Body of pancreas (tissue), 4 donors: ENCODE results near the gene SLC41A3. TPM values are rescaled to one million over a fixed set of nuclear protein-coding genes. Genes with fewer than 3 reads are reported as not detected.

Experiments used
- ATAC-seq: fragments of 150-250 bp; one replicate; pipeline ENCODE4 v1.9.1; 2016
- DNase-seq, 4 donors: peaks; one replicate each; pipeline ENCODE4 v3.0.0-alpha.2; 2019
- H3K27ac ChIP-seq, 4 donors: fragments of 200-600 bp; sonication (generic); 1 replicate in 3 of 4; 2 replicates in 1 of 4; pipeline versions ENCODE4 v1.5.1 to v1.6.1; 2016 to 2019; ENCODE audit warnings: mild to moderate bottlenecking in 1 of 4, mixed read lengths in 1 of 4, moderate library complexity in 1 of 4
- H3K27me3 ChIP-seq, 2 donors: fragments of 200-600 bp; sonication (generic); one replicate each; pipeline ENCODE4 v1.6.0; 2016; ENCODE audit warnings: mild to moderate bottlenecking in 1 of 2
- H3K36me3 ChIP-seq, 2 donors: fragments of 200-600 bp; sonication (generic); replicated peaks in 1 of 2; 2 replicates each; pipeline ENCODE4 v1.5.1; 2016; ENCODE audit warnings: low read depth in 2 of 2; ENCODE audit not compliant: insufficient read depth in 1 of 2
- H3K4me1 ChIP-seq: fragments of 200-600 bp; sonication (generic); one replicate; pipeline ENCODE4 v1.6.0; 2016
- H3K4me3 ChIP-seq, 2 donors: fragments of 200-600 bp; sonication (generic); 1 replicate in 1 of 2; 2 replicates in 1 of 2; pipeline ENCODE4 v1.5.1; 2016 to 2019
- H3K9me3 ChIP-seq, 3 donors: fragments of 200-600 bp; sonication (generic); 1 replicate in 2 of 3; 2 replicates in 1 of 3; pipeline ENCODE4 v1.5.1; 2016
- CTCF ChIP-seq, 7 experiments: fragments of 450-650 bp in 4 of 7; fragments of 200-600 bp in 3 of 7; sonication (generic) in 3 of 7; IDR thresholded peaks; one replicate each; pipeline ENCODE4 v1.5.1; 2016 to 2019; ENCODE audit warnings: antibody characterized with exemption in 7 of 7
- POLR2A ChIP-seq, 3 donors: fragments of 450-650 bp; IDR thresholded peaks; one replicate each; pipeline ENCODE4 v1.6.1; 2016; ENCODE audit warnings: antibody characterized with exemption in 3 of 3, mild to moderate bottlenecking in 2 of 3
- WGBS, 2 donors: methylation state at CpG; one replicate each; pipeline ENCODE4 v1.1.5; 2017; 5-methylcytosine and 5-hydroxymethylcytosine counted together
- intact Hi-C: fragments of 100-400 bp; cut with DNase I; formaldehyde crosslinking; loops from one replicate; pipeline ENCODE4 v1.15.1; 2023
- total RNA-seq, 2 donors: library from RNA; depleted of rRNA; stranded (reverse); fragments of >200 nt; gene quantifications; one replicate each; pipeline ENCODE4 v1.1.0, GENCODE V29; 2016

The SLC41A3 gene
- total RNA-seq, 2 donors from 2014 or later: 27.4 to 41.0 TPM

GRCh38 chr3:126023390-126023789 is 60.5 kb downstream of the SLC41A3 start:
- 68 to 77% methylated on average over 9 to 10 of the region's 10 CpGs for WGBS, 2 donors
- H3K4me1 ChIP-seq: no peaks in the 10 kb centered on the region
- H3K4me3 ChIP-seq: no peak overlapping the region
- no peak for TF ChIP-seq CTCF (IDR thresholded peaks at IDR 0.05)
- no peak for TF ChIP-seq POLR2A (IDR thresholded peaks at IDR 0.05)
- no peak overlapping the region for H3K27ac ChIP-seq
- peaks cover 0 to 5% (median 0%) of the 10 kb centered on the region in 3 donors for H3K9me3 ChIP-seq
- ATAC-seq: no peak
- H3K36me3 ChIP-seq: no peaks in the 10 kb centered on the region
- H3K27me3 ChIP-seq: no peaks in the 10 kb centered on the region
- no peak for DNase-seq
- intact Hi-C loops: no loop called here

GRCh38 chr3:126022741-126023359 is 61.1 kb downstream of the SLC41A3 start:
- Histone ChIP-seq H3K9me3 (no peaks in the 10 kb centered on the region), H3K4me1 (no peaks in the 10 kb centered on the region), H3K27ac (no peak overlapping the region), H3K4me3 (no peak overlapping the region), H3K36me3 (no peaks in the 10 kb centered on the region), H3K27me3 (no peaks in the 10 kb centered on the region)
- DNase-seq (no peak), ATAC-seq (no peak)
- no peak for TF ChIP-seq CTCF (IDR thresholded peaks at IDR 0.05)
- no peak for TF ChIP-seq POLR2A (IDR thresholded peaks at IDR 0.05)
- WGBS, 2 donors: 85 to 89% methylated on average over 6 to 10 of the region's 10 CpGs
- intact Hi-C loops: no loop called here

GRCh38 chr3:126021702-126022101 is 62.2 kb downstream of the SLC41A3 start:
- H3K27me3 ChIP-seq: no peaks in the 10 kb centered on the region
- DNase-seq (no peak), ATAC-seq (no peak)
- no peak overlapping the region for H3K27ac ChIP-seq
- H3K36me3 ChIP-seq: no peaks in the 10 kb centered on the region
- no peak overlapping the region for H3K4me3 ChIP-seq
- TF ChIP-seq CTCF (IDR thresholded peaks at IDR 0.05) (no peak), POLR2A (IDR thresholded peaks at IDR 0.05) (no peak)
- H3K4me1 ChIP-seq: no peaks in the 10 kb centered on the region
- H3K9me3 ChIP-seq: no peaks in the 10 kb centered on the region
- 89 to 90% methylated on average over 1 of the region's 1 CpG for WGBS, 2 donors
- intact Hi-C loops: no loop called here

GRCh38 chr3:126021224-126021623 is 62.7 kb downstream of the SLC41A3 start:
- DNase-seq: no peak

More at GRCh38 chr3:126021224-126021623, 62.7 kb downstream of the SLC41A3 start:
- TF ChIP-seq POLR2A (IDR thresholded peaks at IDR 0.05) (no peak), CTCF (IDR thresholded peaks at IDR 0.05) (no peak)
- Histone ChIP-seq H3K4me1 (no peaks in the 10 kb centered on the region), H3K4me3 (no peak overlapping the region), H3K27me3 (no peaks in the 10 kb centered on the region), H3K36me3 (no peaks in the 10 kb centered on the region), H3K27ac (no peak overlapping the region), H3K9me3 (no peaks in the 10 kb centered on the region)
- 74 to 87% methylated on average over 5 of the region's 5 CpGs for WGBS, 2 donors
- intact Hi-C loops: no loop called here
- ATAC-seq: no peak
